SK-N-SH (cell line): ENCODE results near the gene PHF21A. TPM values are rescaled to one million over a fixed set of nuclear protein-coding genes. Genes with fewer than 3 reads are reported as not detected.

Source experiments
- CTCF ChIA-PET: fragments of 300-600, 350-600 bp; formaldehyde crosslinking; extraction: SDS; loops from one replicate; lab custom pipeline; 2021; lab: Yijun Ruan, JAX
- POLR2A ChIA-PET: fragments of 350-600 bp; sonication (Branson Sonifier 250); formaldehyde crosslinking; extraction: SDS; loops from one replicate; lab custom pipeline; 2020; ENCODE audit warnings: antibody characterized with exemption, inconsistent platforms; lab: Yijun Ruan, JAX
- DNase-seq: peaks from one replicate; pipeline ENCODE4 v3.0.0; 2012
- H2AFZ ChIP-seq: fragments of 200-600 bp; sonication (generic); 2 replicates; pipeline ENCODE4 v1.8.1; 2016; ENCODE audit warnings: antibody characterized with exemption, mild to moderate bottlenecking, low read depth
- H3F3A ChIP-seq: fragments of 200-600 bp; sonication (generic); replicated peaks from 2 replicates; pipeline ENCODE3; 2016; ENCODE audit warnings: antibody characterized with exemption, mild to moderate bottlenecking; ENCODE audit not compliant: insufficient read depth
- H3K27ac ChIP-seq, 2 experiments: fragments of 200-500 bp in 1 of 2; fragments of 200-600 bp in 1 of 2; sonication (Bioruptor generic) in 1 of 2; sonication (generic), shearing (Covaris generic) in 1 of 2; 2 replicates each; pipeline versions ENCODE4 v1.5.1 to v1.6.1; 2014 to 2016; ENCODE audit warnings: low read depth in 2 of 2, inconsistent platforms in 1 of 2, low read length in 1 of 2, mild to moderate bottlenecking in 1 of 2, mixed read lengths in 1 of 2
- H3K27me3 ChIP-seq: fragments of 200-600 bp; sonication (generic), shearing (Covaris generic); 2 replicates; pipeline ENCODE4 v1.6.1; 2016; ENCODE audit warnings: mixed run types; ENCODE audit not compliant: insufficient read depth
- H3K36me3 ChIP-seq, 2 experiments: fragments of 200-500 bp in 1 of 2; fragments of 200-600 bp in 1 of 2; sonication (Bioruptor generic) in 1 of 2; sonication (generic) in 1 of 2; replicated peaks in 1 of 2; 2 replicates each; pipeline versions ENCODE3 to v1.5.1; 2014 to 2016; ENCODE audit warnings: low read length in 1 of 2, mild to moderate bottlenecking in 1 of 2; ENCODE audit not compliant: insufficient read depth in 2 of 2, control insufficient read depth in 1 of 2
- H3K4me1 ChIP-seq, 2 experiments: fragments of 200-500 bp in 1 of 2; fragments of 200-600 bp in 1 of 2; sonication (Bioruptor generic) in 1 of 2; sonication (generic), shearing (Covaris generic) in 1 of 2; 2 replicates each; pipeline versions ENCODE4 v1.5.1 to v1.6.1; 2014 to 2016; ENCODE audit warnings: low read depth in 1 of 2, low read length in 1 of 2, mixed run types in 1 of 2; ENCODE audit not compliant: insufficient read depth in 2 of 2, control insufficient read depth in 1 of 2
- H3K4me2 ChIP-seq: fragments of 200-600 bp; sonication (generic), shearing (Covaris generic); 2 replicates; pipeline ENCODE4 v1.6.1; 2017; ENCODE audit warnings: mixed run types
- H3K4me3 ChIP-seq, 2 experiments: fragments of 200-500 bp in 1 of 2; fragments of 200-600 bp in 1 of 2; sonication (Bioruptor generic) in 1 of 2; sonication (generic), shearing (Covaris generic) in 1 of 2; 2 replicates each; pipeline versions ENCODE4 v1.5.1 to v1.8.1; 2014 to 2016; ENCODE audit warnings: low read depth in 2 of 2, inconsistent platforms in 1 of 2, low read length in 1 of 2, mild to moderate bottlenecking in 1 of 2, mixed read lengths in 1 of 2, moderate library complexity in 1 of 2
- H3K79me2 ChIP-seq: fragments of 200-600 bp; sonication (generic); 2 replicates; pipeline ENCODE4 v1.8.1; 2017; ENCODE audit warnings: mild to moderate bottlenecking; ENCODE audit not compliant: insufficient read depth
- H3K9ac ChIP-seq: fragments of 200-600 bp; sonication (generic); 2 replicates; pipeline ENCODE4 v1.6.1; 2017; ENCODE audit warnings: mixed run types
- H3K9me2 ChIP-seq: fragments of 200-600 bp; sonication (generic); 2 replicates; pipeline ENCODE4 v1.6.1; 2017; ENCODE audit warnings: mixed run types
- H3K9me3 ChIP-seq: fragments of 200-600 bp; sonication (generic); 2 replicates; pipeline ENCODE4 v1.6.1; 2017; ENCODE audit warnings: mixed run types, mild to moderate bottlenecking, moderate library complexity
- H4K20me1 ChIP-seq: fragments of 200-600 bp; sonication (generic); 2 replicates; pipeline ENCODE4 v1.6.1; 2017; ENCODE audit warnings: mild to moderate bottlenecking, mixed run types; ENCODE audit not compliant: insufficient read depth
- CHD2 ChIP-seq: fragments of 150-350 bp; IDR thresholded peaks from 2 replicates; pipeline ENCODE4 v1.6.1; 2018; ENCODE audit warnings: low read length; ENCODE audit not compliant: partially characterized antibody
- CTCF ChIP-seq: fragments of 200-600 bp; sonication (generic); IDR thresholded peaks from 2 replicates; pipeline ENCODE4 v1.6.1; 2017; ENCODE audit warnings: antibody characterized with exemption, mild to moderate bottlenecking, moderate library complexity
- FOSL2 ChIP-seq: IDR thresholded peaks from 2 replicates; pipeline ENCODE4 v1.4.0; 2012; ENCODE audit warnings: low read depth, mild to moderate bottlenecking, moderate library complexity, borderline replicate concordance
- FOXM1 ChIP-seq: IDR thresholded peaks from 2 replicates; pipeline ENCODE4 v1.4.0; 2012; ENCODE audit warnings: low read depth, mild to moderate bottlenecking
- GATA2 ChIP-seq: sonication (generic); formaldehyde crosslinking; IDR thresholded peaks from 2 replicates; pipeline ENCODE4 v1.5.0; 2020; ENCODE audit warnings: mild to moderate bottlenecking, missing genetic modification reagents
- JUND ChIP-seq: IDR thresholded peaks from 2 replicates; pipeline ENCODE4 v1.4.0; 2012
- PBX3 ChIP-seq: IDR thresholded peaks from 2 replicates; pipeline ENCODE4; 2012
- RCOR1 ChIP-seq: fragments of 150-350 bp; IDR thresholded peaks from 2 replicates; pipeline ENCODE4 v1.6.1; 2017; ENCODE audit warnings: antibody characterized with exemption, low read length
- REST ChIP-seq: IDR thresholded peaks from 2 replicates; pipeline ENCODE4 v1.6.1; 2012; ENCODE audit warnings: mild to moderate bottlenecking, low read depth, low read length, moderate library complexity
- RFX5 ChIP-seq: IDR thresholded peaks from 2 replicates; pipeline ENCODE4 v1.6.1; 2012; ENCODE audit warnings: mild to moderate bottlenecking, improper control_type of control experiment, low read length
- RXRA ChIP-seq: IDR thresholded peaks from 2 replicates; pipeline ENCODE4 v1.4.0; 2012; ENCODE audit warnings: low read depth, mild to moderate bottlenecking, borderline replicate concordance
- SMC3 ChIP-seq: IDR thresholded peaks from 2 replicates; pipeline ENCODE4 v1.6.1; 2012; ENCODE audit warnings: low read depth, low read length, improper control_type of control experiment
- TEAD4 ChIP-seq: IDR thresholded peaks from 2 replicates; pipeline ENCODE4 v1.4.0; 2012; ENCODE audit warnings: mild to moderate bottlenecking, borderline replicate concordance; ENCODE audit not compliant: insufficient read depth
- YY1 ChIP-seq: IDR thresholded peaks from 2 replicates; pipeline ENCODE4 v1.4.0; 2012; ENCODE audit warnings: low read depth, mild to moderate bottlenecking
- whole genome bisulfite sequencing: methylation state at CpG from one replicate; pipeline ENCODE4 v1.1.6; 2017; ENCODE audit warnings: low lambda C conversion rate; 5-methylcytosine and 5-hydroxymethylcytosine counted together
- polyA plus RNA-seq, 3 experiments: library from polyadenylated mRNA; depleted of rRNA; stranded (reverse); fragments of >200 nt; gene quantifications; 2 replicates each; pipeline ENCODE4 v1.2.3, GENCODE V29; 2012

Gene PHF21A
- polyA plus RNA-seq, 1 of the 3 experiments (the other 2 are of a cell fraction), result 18.8 TPM

GRCh38 chr11:46105926-46106325 lies 15.3 kb downstream of the PHF21A start:
- Histone ChIP-seq H3K9me2 (no peaks in the 10 kb centered on the region), H3F3A (peaks cover 7% of the 10 kb centered on the region), H3K27ac (peak overlapping the region in 1 of 2 experiments; percentile 60; a peak in 2 of 4 replicates), H3K79me2 (peaks cover 97% of the 10 kb centered on the region), H3K4me1 (peaks cover 17 to 26% of the 10 kb centered on the region in 2 experiments; a peak in 3 of 4 replicates), H3K4me2 (no peak overlapping the region), H3K4me3 (no peak overlapping the region), H3K9ac (no peak overlapping the region), H4K20me1 (peaks cover 70% of the 10 kb centered on the region), H3K27me3 (no peaks in the 10 kb centered on the region), H2AFZ (no peak overlapping the region), H3K36me3 (no peaks in the 10 kb centered on the region), H3K9me3 (no peaks in the 10 kb centered on the region)
- CTCF ChIA-PET, result interaction anchor here (0.9 to 2.1 kb wide), 4 partner anchors 12 to 233 kb away, joined by 3 to 6 read pairs (median 4); no protein-coding TSS in a partner anchor
- WGBS, result 92% methylated on average over 2 of the region's 2 CpGs
- POLR2A ChIA-PET, result interaction anchor here (1.4 kb wide), 1 partner anchor 15 kb away, joined by 6 read pairs; no protein-coding TSS in a partner anchor
- DNase-seq, result no peak
- TF ChIP-seq FOXM1 (no peak), RXRA (no peak), CHD2 (no peak), JUND (no peak), YY1 (no peak), TEAD4 (no peak), SMC3 (no peak), RFX5 (no peak), GATA2 (CRISPR knock-in tag) (no peak), PBX3 (no peak), CTCF (no peak), REST (no peak), RCOR1 (no peak), FOSL2 (no peak)
